Psoas muscle (tissue), 8 donors: ENCODE data around the gene FGF14. TPM values are rescaled to one million over a fixed set of nuclear protein-coding genes. Genes with fewer than 3 reads are reported as not detected.
A peak's percentile ranks its signal among the peaks of the same experiment; 100 is the strongest.

Experiments used
- ATAC-seq, 4 donors: fragments of 200-7000 bp; cut with Tn5 transposase; one replicate each; pipeline ENCODE4 v1.9.1; 2020; ENCODE audit warnings: moderate library complexity in 3 of 4, mild to moderate bottlenecking in 2 of 4
- DNase-seq, 2 donors: peaks; one replicate each; pipeline ENCODE4 v3.0.0-alpha.2; 2020
- H3K27ac ChIP-seq: fragments of 200-600 bp; one replicate; pipeline ENCODE4 v1.8.0; 2022
- H3K27me3 ChIP-seq, 3 donors: fragments of 200-600 bp in 1 of 3; one replicate each; pipeline versions ENCODE4 v1.6.1 to v1.8.0; 2013 to 2022; ENCODE audit warnings: low read length in 2 of 3, mild to moderate bottlenecking in 2 of 3, moderate library complexity in 1 of 3; ENCODE audit not compliant: insufficient read depth in 3 of 3
- H3K36me3 ChIP-seq, 2 donors: fragments of 200-600 bp in 1 of 2; one replicate each; pipeline versions ENCODE4 v1.6.1 to v1.8.0; 2013 to 2022; ENCODE audit warnings: low read depth in 1 of 2, mild to moderate bottlenecking in 1 of 2, moderate library complexity in 1 of 2; ENCODE audit not compliant: insufficient read depth in 1 of 2
- H3K4me1 ChIP-seq: fragments of 200-600 bp; one replicate; pipeline ENCODE4 v1.8.0; 2022
- H3K4me3 ChIP-seq: fragments of 200-600 bp; one replicate; pipeline ENCODE4 v1.8.0; 2022; ENCODE audit warnings: mild to moderate bottlenecking
- H3K9me3 ChIP-seq: fragments of 200-600 bp; one replicate; pipeline ENCODE4 v1.8.0; 2022
- WGBS, 3 donors: extraction: QIAGEN DNeasy Blood & Tissue Kit; methylation state at CpG; one replicate each; pipeline versions ENCODE4 v1.1.6 to v1.1.7; 2013; 5-methylcytosine and 5-hydroxymethylcytosine counted together
- intact Hi-C, 2 donors: fragments of 100-400 bp; cut with DNase I; formaldehyde crosslinking; loops; one replicate each; pipeline versions ENCODE4 v1.11.0 to v1.14.2; 2022
- polyA plus RNA-seq, 3 donors: library from polyadenylated mRNA; stranded (reverse); fragments of 200-250 nt; gene quantifications; one replicate each; pipeline ENCODE4 v1.2.3, GENCODE V29; 2013
- total RNA-seq, 4 donors: library from RNA; stranded (reverse); fragmentation: NEBNext Ultra II Directional in 2 of 4; extraction: Animal tissue kit (Norgen Biotek cat#: 25700) in 2 of 4; gene quantifications; one replicate each; pipeline versions ENCODE4 v1.2.1 to v1.2.4, GENCODE V29; 2021 to 2023
- TF ChIP-seq, protein P1 (sequence below): fragments of 200-600 bp; IDR thresholded peaks from one replicate; pipeline ENCODE4 v1.8.0; 2022; ENCODE audit warnings: antibody characterized with exemption
- donor health status: healthy with polysubstance abuse.
- donor health status: DM: no; HTN: no; CAD: no; lungs with moderate emphysema.
- donor health status: Bipolar disorder and iron deficiency.
- donor health status: healthy.
- donor health status: DM: yes; HTN: yes; CAD: no.
- donor health status: DM: no; HTN: no; CAD: no.
- donor health status: DM: no; HTN: no; CAD: no.
- donor health status: DM: yes; HTN: yes; CAD: no.

Gene FGF14
- total and polyA plus RNA-seq, 7 donors, result 0.01 to 0.05 (median 0.02) TPM; not detected in 4

DNA sequence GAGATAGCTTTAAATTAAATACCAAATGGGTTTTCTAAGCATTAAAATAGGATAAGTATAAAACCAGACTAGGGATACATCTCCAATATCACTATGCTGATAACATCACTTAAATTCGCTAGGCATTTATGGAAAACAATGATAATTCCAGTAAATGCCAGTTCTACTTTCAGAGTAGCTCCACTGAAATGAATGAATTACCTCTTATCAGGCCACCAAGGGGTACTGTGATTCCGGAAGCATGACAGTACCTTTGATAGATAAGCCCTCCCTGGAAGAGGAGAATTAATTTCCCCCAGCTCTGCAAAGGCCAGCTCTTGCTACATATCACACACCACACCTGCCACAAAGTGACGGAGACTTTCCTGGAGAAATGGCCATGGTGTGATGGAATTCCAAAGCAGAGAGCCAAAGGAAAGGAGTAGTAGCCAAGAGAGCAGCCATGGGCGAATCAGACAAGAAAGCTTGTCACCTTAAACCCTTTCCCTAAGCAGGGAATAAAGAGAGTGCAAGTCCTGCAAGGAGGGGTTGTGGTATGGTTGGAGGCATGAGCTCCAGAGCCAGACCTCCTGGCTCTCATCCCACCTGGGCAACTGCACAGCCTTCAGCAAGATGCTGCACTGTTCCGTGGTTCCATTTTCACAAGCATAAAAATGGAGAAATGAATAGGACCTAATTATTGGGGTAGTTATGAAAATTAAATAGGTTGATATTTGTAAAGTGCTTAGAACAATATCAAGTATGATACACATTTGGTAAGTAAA lies 423.1 kb downstream of the FGF14 start:
- no peak overlapping the region for H3K27ac ChIP-seq
- no peaks in the 10 kb centered on the region for H3K27me3 ChIP-seq
- no peak for DNase-seq
- intact Hi-C loops, result loop anchor here in 1 of 2 donors (10.0 kb wide), 1 partner anchor 116 kb away; no protein-coding TSS in a partner anchor
- ATAC-seq, result peak in 2 of 4 donors; percentile 40 to 48
- no peak overlapping the region for H3K4me3 ChIP-seq
- no peaks in the 10 kb centered on the region for H3K36me3 ChIP-seq
- TF ChIP-seq, protein P1, sequence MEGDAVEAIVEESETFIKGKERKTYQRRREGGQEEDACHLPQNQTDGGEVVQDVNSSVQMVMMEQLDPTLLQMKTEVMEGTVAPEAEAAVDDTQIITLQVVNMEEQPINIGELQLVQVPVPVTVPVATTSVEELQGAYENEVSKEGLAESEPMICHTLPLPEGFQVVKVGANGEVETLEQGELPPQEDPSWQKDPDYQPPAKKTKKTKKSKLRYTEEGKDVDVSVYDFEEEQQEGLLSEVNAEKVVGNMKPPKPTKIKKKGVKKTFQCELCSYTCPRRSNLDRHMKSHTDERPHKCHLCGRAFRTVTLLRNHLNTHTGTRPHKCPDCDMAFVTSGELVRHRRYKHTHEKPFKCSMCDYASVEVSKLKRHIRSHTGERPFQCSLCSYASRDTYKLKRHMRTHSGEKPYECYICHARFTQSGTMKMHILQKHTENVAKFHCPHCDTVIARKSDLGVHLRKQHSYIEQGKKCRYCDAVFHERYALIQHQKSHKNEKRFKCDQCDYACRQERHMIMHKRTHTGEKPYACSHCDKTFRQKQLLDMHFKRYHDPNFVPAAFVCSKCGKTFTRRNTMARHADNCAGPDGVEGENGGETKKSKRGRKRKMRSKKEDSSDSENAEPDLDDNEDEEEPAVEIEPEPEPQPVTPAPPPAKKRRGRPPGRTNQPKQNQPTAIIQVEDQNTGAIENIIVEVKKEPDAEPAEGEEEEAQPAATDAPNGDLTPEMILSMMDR, result no peak
- 34 to 56% (median 41%) methylated on average over 5 of the region's 5 CpGs for WGBS, 3 donors
- H3K4me1 ChIP-seq, result no peaks in the 10 kb centered on the region
- no peaks in the 10 kb centered on the region for H3K9me3 ChIP-seq

- DNase-seq (no peak), ATAC-seq (no peak)
- Histone ChIP-seq H3K27me3 (no peaks in the 10 kb centered on the region), H3K27ac (no peak overlapping the region), H3K4me1 (no peaks in the 10 kb centered on the region), H3K9me3 (no peaks in the 10 kb centered on the region), H3K36me3 (no peaks in the 10 kb centered on the region), H3K4me3 (no peak overlapping the region)
- TF ChIP-seq, protein P1, result no peak
- intact Hi-C loops, result loop anchor here in 1 of 2 donors (10.0 kb wide), 1 partner anchor 117 kb away; no protein-coding TSS in a partner anchor
- 14 to 32% (median 20%) methylated on average over 3 of the region's 3 CpGs for WGBS, 3 donors
These were observed 424.4 kb downstream of the FGF14 start for GRCh38 chr13:101977475-101977874.

GRCh38 chr13:101972191-101972590 lies 429.7 kb downstream of the FGF14 start:
- Histone ChIP-seq H3K36me3 (no peaks in the 10 kb centered on the region), H3K27ac (no peak overlapping the region), H3K27me3 (no peaks in the 10 kb centered on the region), H3K9me3 (no peaks in the 10 kb centered on the region), H3K4me1 (no peaks in the 10 kb centered on the region), H3K4me3 (no peak overlapping the region)
- TF ChIP-seq, protein P1, result no peak
- intact Hi-C loops, result loop anchor here in 1 of 2 donors (10.0 kb wide), 1 partner anchor 123 kb away; no protein-coding TSS in a partner anchor
- ATAC-seq, result no peak
- DNase-seq, result no peak
- 80 to 83% (median 80%) methylated on average over 4 of the region's 4 CpGs for WGBS, 3 donors

DNA sequence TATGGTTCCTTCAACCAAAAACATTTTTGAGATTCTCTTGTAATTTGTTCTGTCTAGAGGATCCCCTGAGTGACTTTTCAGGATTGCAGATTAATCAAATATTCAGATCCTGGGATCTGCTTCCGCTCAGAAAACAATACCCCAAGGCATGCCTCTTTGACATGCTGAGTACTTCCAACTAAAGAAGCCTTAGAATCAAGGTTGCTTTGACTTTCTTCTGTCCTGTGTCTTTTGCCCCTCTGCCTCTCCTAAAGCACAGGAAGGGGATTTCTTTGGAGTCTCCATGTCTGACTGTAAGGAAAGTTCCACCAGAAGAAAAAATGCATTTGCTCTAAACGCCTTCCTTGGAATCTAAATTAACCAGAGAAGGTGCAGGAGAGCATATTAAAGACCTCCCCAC lies 431.5 kb downstream of the FGF14 start:
- TF ChIP-seq, protein P1, result no peak
- no peaks in the 10 kb centered on the region for H3K36me3 ChIP-seq
- no peaks in the 10 kb centered on the region for H3K27me3 ChIP-seq
- H3K4me1 ChIP-seq, result no peaks in the 10 kb centered on the region
- intact Hi-C loops, result loop anchor here in 1 of 2 donors (10.0 kb wide), 1 partner anchor 124 kb away; no protein-coding TSS in a partner anchor
- no peaks in the 10 kb centered on the region for H3K9me3 ChIP-seq
- no peak overlapping the region for H3K27ac ChIP-seq
- DNase-seq (no peak), ATAC-seq (no peak)
- WGBS, 3 donors, result 41 to 63% (median 56%) methylated on average over 2 of the region's 2 CpGs
- H3K4me3 ChIP-seq, result no peak overlapping the region
